Mesothelial cell of epicardium (in vitro differentiated cells): Measurements from ENCODE around the gene TRPC3. TPM values are rescaled to one million over a fixed set of nuclear protein-coding genes. Genes with fewer than 3 reads are reported as not detected.

ENCODE experiments used
- DNase-seq, 2 experiments: peaks; one replicate each; pipeline ENCODE4 v3.0.0; 2021; ENCODE audit warnings: low spot score in 2 of 2; ENCODE audit not compliant: unreplicated experiment in 2 of 2
- H3K27ac Mint-ChIP-seq: 2 replicates; pipeline ENCODE4 v1.8.0; 2021; ENCODE audit warnings: mixed read lengths
- H3K27me3 Mint-ChIP-seq: 2 replicates; pipeline ENCODE4 v1.8.0; 2021; ENCODE audit warnings: low read depth, mixed read lengths
- H3K36me3 Mint-ChIP-seq: 2 replicates; pipeline ENCODE4 v1.8.0; 2021; ENCODE audit warnings: mixed read lengths
- H3K4me1 Mint-ChIP-seq: 2 replicates; pipeline ENCODE4 v1.8.0; 2021; ENCODE audit warnings: mixed read lengths
- H3K4me3 Mint-ChIP-seq: 2 replicates; pipeline ENCODE4 v1.8.0; 2021; ENCODE audit warnings: mild to moderate bottlenecking, moderate library complexity, mixed read lengths
- H3K9me3 Mint-ChIP-seq: 2 replicates; pipeline ENCODE4 v1.8.0; 2021; ENCODE audit warnings: mixed read lengths
- total RNA-seq: library from RNA; stranded (reverse); gene quantifications from 3 replicates; pipeline ENCODE4 v1.2.1, GENCODE V29; 2021
- TF ChIP-seq, protein P1 (sequence below): fragments of 200-600 bp; sonication (generic); IDR thresholded peaks from one replicate; pipeline ENCODE4 v1.5.0; 2021; ENCODE audit warnings: antibody characterized with exemption; ENCODE audit not compliant: unreplicated experiment

The TRPC3 gene
- total RNA-seq, 1 donor from 2014 or later, result 0.29 TPM

DNA sequence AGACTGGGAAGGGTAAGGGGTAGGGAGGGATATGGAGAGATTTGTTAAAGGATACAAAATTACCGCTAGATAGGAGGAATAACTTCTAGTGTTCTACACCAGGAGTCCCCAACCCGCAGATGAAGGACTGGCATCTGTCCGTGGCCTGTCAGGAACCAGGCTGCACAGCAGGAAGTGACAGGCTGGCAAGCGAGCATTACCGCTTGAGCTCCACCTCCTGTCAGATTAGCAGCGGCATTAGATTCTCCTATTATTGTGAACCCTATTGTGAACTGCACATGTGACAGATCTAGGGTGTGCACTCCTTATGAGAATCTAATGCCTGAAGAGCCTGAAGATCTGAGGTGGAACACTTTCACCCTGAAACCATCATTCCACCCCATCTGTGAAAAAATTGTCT lies 53.7 kb downstream of the TRPC3 start:
- TF ChIP-seq, protein P1, sequence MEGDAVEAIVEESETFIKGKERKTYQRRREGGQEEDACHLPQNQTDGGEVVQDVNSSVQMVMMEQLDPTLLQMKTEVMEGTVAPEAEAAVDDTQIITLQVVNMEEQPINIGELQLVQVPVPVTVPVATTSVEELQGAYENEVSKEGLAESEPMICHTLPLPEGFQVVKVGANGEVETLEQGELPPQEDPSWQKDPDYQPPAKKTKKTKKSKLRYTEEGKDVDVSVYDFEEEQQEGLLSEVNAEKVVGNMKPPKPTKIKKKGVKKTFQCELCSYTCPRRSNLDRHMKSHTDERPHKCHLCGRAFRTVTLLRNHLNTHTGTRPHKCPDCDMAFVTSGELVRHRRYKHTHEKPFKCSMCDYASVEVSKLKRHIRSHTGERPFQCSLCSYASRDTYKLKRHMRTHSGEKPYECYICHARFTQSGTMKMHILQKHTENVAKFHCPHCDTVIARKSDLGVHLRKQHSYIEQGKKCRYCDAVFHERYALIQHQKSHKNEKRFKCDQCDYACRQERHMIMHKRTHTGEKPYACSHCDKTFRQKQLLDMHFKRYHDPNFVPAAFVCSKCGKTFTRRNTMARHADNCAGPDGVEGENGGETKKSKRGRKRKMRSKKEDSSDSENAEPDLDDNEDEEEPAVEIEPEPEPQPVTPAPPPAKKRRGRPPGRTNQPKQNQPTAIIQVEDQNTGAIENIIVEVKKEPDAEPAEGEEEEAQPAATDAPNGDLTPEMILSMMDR, result no peak
- no peak for DNase-seq
- Mint-ChIP-seq H3K4me3 (no peak overlapping the region), H3K27ac (no peak overlapping the region), H3K27me3 (peaks cover 50% of the 10 kb centered on the region), H3K36me3 (no peaks in the 10 kb centered on the region), H3K9me3 (peaks cover 5% of the 10 kb centered on the region), H3K4me1 (no peaks in the 10 kb centered on the region)

DNA sequence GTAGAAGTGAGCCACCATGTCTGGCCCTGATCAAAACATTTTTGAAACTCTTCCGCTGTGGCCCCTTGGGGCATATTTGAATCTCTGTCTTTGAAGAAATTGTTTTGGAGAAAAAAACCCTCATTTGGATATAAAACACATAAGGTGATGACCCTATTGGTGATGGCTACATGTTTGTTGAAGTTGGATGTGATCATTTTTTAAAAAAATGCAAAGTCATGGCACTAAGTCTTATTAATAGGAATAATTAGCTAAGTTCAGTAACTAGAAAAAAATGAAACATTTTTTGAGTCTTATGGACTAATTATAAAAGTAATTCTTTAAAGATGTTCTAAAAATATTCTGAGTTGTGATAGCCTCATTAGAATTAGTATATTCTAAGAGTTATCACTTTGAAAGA lies 63.7 kb downstream of the TRPC3 start:
- Mint-ChIP-seq H3K9me3 (peaks cover 11% of the 10 kb centered on the region), H3K27me3 (peaks cover 20% of the 10 kb centered on the region), H3K4me1 (no peaks in the 10 kb centered on the region)

DNA sequence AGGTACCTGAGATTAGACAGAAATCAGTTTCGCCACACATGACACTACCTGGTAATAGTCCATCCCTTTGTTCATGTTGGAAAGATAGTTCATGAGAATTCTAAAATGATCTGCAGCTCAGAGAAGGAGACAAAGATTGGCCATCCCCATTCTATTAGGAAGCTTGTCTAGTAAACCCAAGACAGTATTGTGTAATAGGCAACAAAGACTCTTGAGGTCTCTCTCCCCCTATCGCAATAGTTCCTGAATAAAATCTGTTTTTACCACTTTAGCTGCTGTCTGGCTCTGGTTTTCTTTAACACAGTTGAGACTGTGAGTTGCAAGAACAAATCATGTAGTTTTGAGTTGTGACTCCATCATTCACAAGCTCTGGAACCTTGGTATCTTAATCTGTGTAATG lies 66.7 kb downstream of the TRPC3 start:
- Mint-ChIP-seq H3K27ac (no peak overlapping the region), H3K27me3 (peaks cover 26% of the 10 kb centered on the region), H3K4me3 (no peak overlapping the region), H3K9me3 (peaks cover 11% of the 10 kb centered on the region), H3K4me1 (no peaks in the 10 kb centered on the region), H3K36me3 (no peaks in the 10 kb centered on the region)
- TF ChIP-seq, protein P1, result no peak
- DNase-seq, result no peak

More for the DNA sequence above, 63.7 kb downstream of the TRPC3 start:
- Mint-ChIP-seq H3K27ac (no peak overlapping the region), H3K36me3 (no peaks in the 10 kb centered on the region), H3K4me3 (no peak overlapping the region)
- TF ChIP-seq, protein P1, result no peak
- DNase-seq, result no peak

DNA sequence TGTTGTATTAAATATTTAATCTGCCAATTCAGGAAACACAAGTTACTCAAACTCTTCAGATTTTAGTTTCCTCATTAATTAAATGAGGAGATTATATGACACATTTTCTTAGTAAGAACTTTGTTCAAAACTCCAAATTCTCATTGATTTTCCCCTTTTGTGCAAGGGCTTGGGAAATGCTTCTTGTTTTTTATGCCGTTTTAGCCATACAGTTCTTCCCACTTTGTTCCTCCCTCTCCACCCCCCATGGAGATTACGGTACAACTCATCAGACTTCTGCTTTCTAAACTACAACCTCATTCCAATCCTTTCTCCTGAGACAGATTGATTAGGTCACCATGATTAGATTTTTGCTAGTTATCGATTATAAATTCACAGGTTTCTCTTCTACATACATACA lies 70.7 kb downstream of the TRPC3 start:
- Mint-ChIP-seq H3K4me3 (no peak overlapping the region), H3K27me3 (peaks cover 35% of the 10 kb centered on the region), H3K36me3 (no peaks in the 10 kb centered on the region), H3K9me3 (no peaks in the 10 kb centered on the region), H3K27ac (no peak overlapping the region), H3K4me1 (no peaks in the 10 kb centered on the region)
- DNase-seq, result no peak
- TF ChIP-seq, protein P1, result no peak

DNA sequence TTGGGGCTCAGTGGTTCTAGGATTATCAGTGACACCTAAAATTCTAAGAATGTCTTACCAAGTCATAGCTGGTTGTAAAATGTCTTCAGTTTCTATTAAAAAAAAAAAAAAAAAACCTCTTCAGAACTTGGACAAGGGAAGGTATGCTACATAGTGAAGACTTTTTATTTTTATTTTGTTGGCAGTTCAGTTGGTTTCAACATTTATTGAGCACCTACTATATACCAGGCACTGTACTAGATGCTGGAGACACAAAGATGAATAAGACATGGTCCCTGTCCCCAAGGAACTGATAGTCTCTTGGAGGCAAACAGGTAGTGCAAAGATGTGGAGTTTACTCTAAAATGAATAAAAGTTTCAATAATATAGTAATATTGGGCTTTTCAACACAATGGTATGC lies 72.7 kb downstream of the TRPC3 start:
- Mint-ChIP-seq H3K4me3 (no peak overlapping the region), H3K27ac (no peak overlapping the region), H3K9me3 (no peaks in the 10 kb centered on the region), H3K27me3 (peaks cover 28% of the 10 kb centered on the region), H3K36me3 (no peaks in the 10 kb centered on the region), H3K4me1 (no peaks in the 10 kb centered on the region)
- DNase-seq, result no peak
- TF ChIP-seq, protein P1, result no peak
